ENCODE measurements around the gene SARM1. TPM values are rescaled to one million over a fixed set of nuclear protein-coding genes. Genes with fewer than 3 reads are reported as not detected.
A peak's percentile ranks its signal among the peaks of the same experiment; 100 is the strongest.

SARM1 gene
- total RNA-seq, 1 experiment from 2014 or later = 5.1 TPM

DNA sequence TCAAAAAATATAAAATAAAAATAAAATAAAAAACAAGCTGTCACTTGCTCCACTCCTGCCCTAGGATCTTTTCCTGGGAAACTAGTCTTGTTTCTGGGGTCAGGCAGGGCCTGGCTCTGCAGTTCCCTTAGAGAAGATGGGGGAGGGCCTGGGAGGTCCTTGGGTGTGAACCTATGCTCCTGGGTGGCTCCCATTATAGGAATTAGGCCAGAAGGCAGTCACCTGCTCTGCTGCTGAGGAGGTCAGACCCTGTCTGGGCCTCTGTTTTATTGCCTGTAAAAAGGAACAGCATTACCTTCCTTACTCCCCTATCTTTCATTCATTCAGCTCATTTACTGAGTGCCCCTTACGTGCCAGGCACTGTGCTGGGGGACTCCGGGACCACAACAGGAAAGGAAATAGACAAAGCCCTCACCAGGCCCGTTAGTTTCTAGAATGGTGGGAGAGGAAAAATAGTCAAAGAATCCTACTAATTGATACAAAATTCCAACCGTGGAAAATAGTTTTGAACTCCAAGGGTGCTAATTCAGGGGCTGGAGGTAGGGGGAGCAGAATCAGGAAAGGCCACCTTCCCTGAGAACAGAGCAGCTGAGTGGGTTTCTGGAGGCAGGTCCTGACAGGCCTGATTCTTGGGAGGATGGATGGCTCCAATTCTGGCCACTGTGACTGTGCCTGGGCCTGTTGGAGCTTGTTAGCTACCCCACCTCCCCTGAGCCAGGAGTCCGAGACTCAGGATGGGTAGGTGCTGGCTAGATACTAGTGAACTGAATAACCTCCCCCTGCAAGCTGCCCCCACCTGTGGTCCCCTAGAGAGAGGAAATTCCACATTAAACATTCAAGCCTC is 35.9 kb downstream of the SARM1 start:
- Histone ChIP-seq H4K20me1 (ENCODE audit: control insufficient read depth, insufficient read depth, insufficient read length) (no peaks in the 10 kb centered on the region), H3K23ac (ENCODE audit: insufficient read length, low read depth, low read length) (no peak overlapping the region), H3K4me1 (ENCODE audit: insufficient read depth, low read length) (peaks cover 14% of the 10 kb centered on the region; the same call in 1 of the 2 replicates), H2AFZ (ENCODE audit: low read length) (no peak overlapping the region), H2AK5ac (ENCODE audit: insufficient read length, low read length) (no peak overlapping the region), H2BK5ac (ENCODE audit: insufficient read length, low read length) (no peak overlapping the region), H3T11ph (ENCODE audit: low read length) (no peak overlapping the region), H3K9ac (ENCODE audit: extremely low read depth, insufficient read length, low read length) (no peak overlapping the region), H3K14ac (ENCODE audit: insufficient read depth, low read length) (no peak overlapping the region), H4K5ac (ENCODE audit: insufficient read length, low read depth, low read length) (no peak overlapping the region), H3K27ac (ENCODE audit: insufficient read length, low read depth, low read length) (peak overlapping the region; percentile 6), H3K79me2 (ENCODE audit: insufficient read depth, low read length) (no peaks in the 10 kb centered on the region), H3K4me2 (ENCODE audit: insufficient read depth, insufficient read length, low read length) (peak overlapping the region; percentile 7), H3K23me2 (ENCODE audit: insufficient read length, low read depth, low read length, poor library complexity, severe bottlenecking) (peaks cover 9% of the 10 kb centered on the region), H2BK20ac (ENCODE audit: low read depth, low read length, poor library complexity, severe bottlenecking) (no peak overlapping the region), H2BK15ac (ENCODE audit: low read depth, low read length) (no peak overlapping the region), H3K56ac (ENCODE audit: insufficient read length, low read depth, low read length) (no peak overlapping the region), H3K9me3 (ENCODE audit: control insufficient read depth, low read depth, low read length) (no peaks in the 10 kb centered on the region), H4K91ac (ENCODE audit: insufficient read length, low read depth, low read length) (no peak overlapping the region), H3K79me1 (ENCODE audit: insufficient read depth, low read depth, low read length, poor library complexity, severe bottlenecking) (no peaks in the 10 kb centered on the region), H2BK120ac (ENCODE audit: low read depth, low read length, poor library complexity, severe bottlenecking) (no peak overlapping the region), H4K8ac (replicated peaks; ENCODE audit: insufficient read length, low read depth, low read length) (no peak overlapping the region), H2BK12ac (ENCODE audit: insufficient read length, low read depth, low read length) (no peak overlapping the region), H3K18ac (ENCODE audit: insufficient read length, low read depth, low read length) (no peak overlapping the region), H3K4ac (ENCODE audit: low read depth, low read length) (no peak overlapping the region), H3K27me3 (ENCODE audit: insufficient read depth, low read length) (no peaks in the 10 kb centered on the region; the same call in 1 of the 2 replicates)
- H3K4me3 Mint-ChIP-seq = peak overlapping the region; percentile 24 to 58; a peak in 4 of 5 replicates
- H3K27me3 Mint-ChIP-seq (ENCODE audit: low read depth) = peaks cover 49% of the 10 kb centered on the region
- peak; percentile 89 for DNase-seq
- TF ChIP-seq, protein P1, sequence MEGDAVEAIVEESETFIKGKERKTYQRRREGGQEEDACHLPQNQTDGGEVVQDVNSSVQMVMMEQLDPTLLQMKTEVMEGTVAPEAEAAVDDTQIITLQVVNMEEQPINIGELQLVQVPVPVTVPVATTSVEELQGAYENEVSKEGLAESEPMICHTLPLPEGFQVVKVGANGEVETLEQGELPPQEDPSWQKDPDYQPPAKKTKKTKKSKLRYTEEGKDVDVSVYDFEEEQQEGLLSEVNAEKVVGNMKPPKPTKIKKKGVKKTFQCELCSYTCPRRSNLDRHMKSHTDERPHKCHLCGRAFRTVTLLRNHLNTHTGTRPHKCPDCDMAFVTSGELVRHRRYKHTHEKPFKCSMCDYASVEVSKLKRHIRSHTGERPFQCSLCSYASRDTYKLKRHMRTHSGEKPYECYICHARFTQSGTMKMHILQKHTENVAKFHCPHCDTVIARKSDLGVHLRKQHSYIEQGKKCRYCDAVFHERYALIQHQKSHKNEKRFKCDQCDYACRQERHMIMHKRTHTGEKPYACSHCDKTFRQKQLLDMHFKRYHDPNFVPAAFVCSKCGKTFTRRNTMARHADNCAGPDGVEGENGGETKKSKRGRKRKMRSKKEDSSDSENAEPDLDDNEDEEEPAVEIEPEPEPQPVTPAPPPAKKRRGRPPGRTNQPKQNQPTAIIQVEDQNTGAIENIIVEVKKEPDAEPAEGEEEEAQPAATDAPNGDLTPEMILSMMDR (conservative IDR thresholded peaks at IDR 0.05) = peak; percentile 48
- peaks cover 67 to 75% of the 10 kb centered on the region in 2 experiments for H3K4me1 Mint-ChIP-seq
- WGBS (ENCODE audit: extremely low coverage, insufficient read length, low lambda C conversion rate) = no CpG with 5 or more reads among the region's 5 CpGs
- peaks cover 0 to 3% (median 0%) of the 10 kb centered on the region in 3 experiments; a peak in 2 of 7 replicates for H3K36me3 Mint-ChIP-seq (ENCODE audit: insufficient read depth in 1 of 3, low read depth in 3 of 3)
- H3K27ac Mint-ChIP-seq = peak overlapping the region; percentile 38 to 82 (median 70); a peak in 5 of 7 replicates
- no peaks in the 10 kb centered on the region for H3K9me3 Mint-ChIP-seq

Measured in H9 (cell line).